Astrocyte of the spinal cord (primary cell): Measurements from ENCODE around the gene TAX1BP1.
"Not testable (repeated sequence)": the region's sequence is repeated elsewhere in the genome, so short reads cannot be mapped to it uniquely, and the experiment has no call there.

Source experiments
- DNase-seq: peaks from one replicate; pipeline ENCODE4 v3.0.0; 2011; ENCODE audit warnings: low read depth, low spot score
- H3K4me3 ChIP-seq: 2 replicates; pipeline ENCODE4 v1.5.1; 2011; ENCODE audit warnings: low read depth, mild to moderate bottlenecking, low read length, moderate library complexity
- CTCF ChIP-seq: IDR thresholded peaks from 2 replicates; pipeline ENCODE4 v1.5.1; 2012; ENCODE audit warnings: low read depth, mild to moderate bottlenecking, low read length, inconsistent platforms
- in situ Hi-C: cut with HindIII; loops from 2 replicates; pipeline ENCODE4 v1.10.0; 2017; ENCODE audit warnings: low sequenced_read_pairs

TAX1BP1 gene

GRCh38 chr7:27842094-27842692 lies 102.2 kb downstream of the TAX1BP1 start:
- in situ Hi-C loops = no loop called here
- H3K4me3 ChIP-seq = no peak overlapping the region
- DNase-seq = no peak
- no peak for TF ChIP-seq CTCF

DNA sequence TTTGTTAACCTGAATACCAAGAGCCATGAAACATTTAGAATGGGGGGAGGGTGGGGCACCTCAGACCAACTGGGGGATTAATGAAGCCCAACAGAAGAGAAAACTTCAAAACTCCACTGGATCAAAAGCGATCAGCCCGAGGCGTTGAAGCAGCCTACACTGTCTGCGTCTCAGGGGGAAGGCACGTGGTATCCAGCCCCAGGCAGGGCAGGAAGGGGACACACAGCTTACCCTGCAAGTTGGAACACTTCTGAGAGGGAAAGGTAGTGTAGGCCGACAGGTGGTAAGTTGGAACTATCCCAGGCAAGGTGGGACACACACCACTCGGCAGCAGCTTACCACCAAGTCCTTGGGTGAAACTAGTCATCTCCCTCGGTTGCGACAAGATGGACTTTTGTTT lies 102.9 kb downstream of the TAX1BP1 start:
- DNase-seq = no peak
- H3K4me3 ChIP-seq = no peak overlapping the region
- TF ChIP-seq CTCF = no peak
- in situ Hi-C loops = no loop called here

GRCh38 chr7:27843584-27844305 lies 103.8 kb downstream of the TAX1BP1 start:
- DNase-seq = no peak
- no peak overlapping the region for H3K4me3 ChIP-seq
- TF ChIP-seq CTCF = no peak
- in situ Hi-C loops = no loop called here

GRCh38 chr7:27846388-27846787 lies 106.4 kb downstream of the TAX1BP1 start:
- no peak for DNase-seq
- in situ Hi-C loops = no loop called here
- no peak for TF ChIP-seq CTCF
- H3K4me3 ChIP-seq = no peak overlapping the region

- no peak overlapping the region for H3K4me3 ChIP-seq
- in situ Hi-C loops = no loop called here
- no peak for DNase-seq
- TF ChIP-seq CTCF = no peak
Observed at GRCh38 chr7:27850531-27850930, 110.6 kb downstream of the TAX1BP1 start.

GRCh38 chr7:27856703-27857485 lies 116.9 kb downstream of the TAX1BP1 start:
- DNase-seq, in situ Hi-C loops, H3K4me3 ChIP-seq: not testable (repeated sequence)

- no peak for TF ChIP-seq CTCF
- no peak for DNase-seq
- in situ Hi-C loops = no loop called here
- H3K4me3 ChIP-seq = no peak overlapping the region
Observed at GRCh38 chr7:27860800-27861199, 120.8 kb downstream of the TAX1BP1 start.
